ENCODE results near the gene CASP7.

- TF ChIP-seq CTCF (IDR thresholded peaks at IDR 0.05) (no peak), POLR2AphosphoS5 (IDR thresholded peaks at IDR 0.05) (no peak)
Measured at GRCh38 chr10:113762083-113762482, 82.4 kb downstream of the CASP7 start.
